Heart right ventricle (tissue), 16 donors: ENCODE measurements around the gene LRMDA. TPM values are rescaled to one million over a fixed set of nuclear protein-coding genes. Genes with fewer than 3 reads are reported as not detected.

Experiments
- ATAC-seq, 8 donors: fragments of 200-7000 bp; cut with Tn5 transposase; one replicate each; pipeline ENCODE4 v1.9.1; 2020; ENCODE audit warnings: mild to moderate bottlenecking in 8 of 8, moderate library complexity in 8 of 8, moderate number of reproducible peaks in 1 of 8
- DNase-seq, 2 donors: peaks; one replicate each; pipeline ENCODE4 v3.0.0-alpha.2; 2020
- H3K27ac ChIP-seq, 10 donors: fragments of 200-600 bp; sonication (generic) in 2 of 10; one replicate each; pipeline versions ENCODE4 v1.5.0 to v1.8.0; 2020 to 2022; ENCODE audit warnings: mild to moderate bottlenecking in 3 of 10
- H3K27me3 ChIP-seq, 7 donors: fragments of 200-600 bp; one replicate each; pipeline ENCODE4 v1.8.0; 2021 to 2022; ENCODE audit warnings: mild to moderate bottlenecking in 2 of 7
- H3K36me3 ChIP-seq, 9 donors: fragments of 200-600 bp; sonication (generic) in 1 of 9; one replicate each; pipeline versions ENCODE4 v1.5.0 to v1.8.0; 2020 to 2022; ENCODE audit warnings: mild to moderate bottlenecking in 2 of 9
- H3K4me1 ChIP-seq, 9 donors: fragments of 200-600 bp; sonication (generic) in 1 of 9; one replicate each; pipeline versions ENCODE4 v1.5.0 to v1.8.0; 2020 to 2022; ENCODE audit warnings: mild to moderate bottlenecking in 4 of 9
- H3K4me3 ChIP-seq, 10 donors: fragments of 200-600 bp; sonication (generic) in 2 of 10; one replicate each; pipeline versions ENCODE4 v1.5.0 to v1.8.0; 2020 to 2022; ENCODE audit warnings: mild to moderate bottlenecking in 7 of 10, moderate library complexity in 2 of 10
- H3K9me3 ChIP-seq, 11 donors: fragments of 200-600 bp in 10 of 11; sonication (generic) in 2 of 11; one replicate each; pipeline versions ENCODE4 v1.5.0 to v1.8.0; 2013 to 2022; ENCODE audit warnings: mild to moderate bottlenecking in 2 of 11, control low read depth in 1 of 11, moderate library complexity in 1 of 11
- CTCF ChIP-seq, 9 donors: fragments of 200-600 bp; sonication (generic) in 2 of 9; IDR thresholded peaks; one replicate each; pipeline versions ENCODE4 v1.5.0 to v1.8.0; 2021 to 2022; ENCODE audit warnings: antibody characterized with exemption in 9 of 9, mild to moderate bottlenecking in 5 of 9, moderate library complexity in 1 of 9
- WGBS, 2 donors: extraction: QIAGEN DNeasy Blood & Tissue Kit; methylation state at CpG; one replicate each; pipeline ENCODE4 v1.1.7; 2013; ENCODE audit warnings: inconsistent platforms in 1 of 2; 5-methylcytosine and 5-hydroxymethylcytosine counted together
- intact Hi-C, 10 donors: fragments of 100-400 bp; cut with DNase I; formaldehyde crosslinking; loops; one replicate each; pipeline versions ENCODE4 v1.11.1 to v1.14.2; 2022
- polyA plus RNA-seq, 2 donors: library from polyadenylated mRNA; stranded (reverse); fragments of 200-250 nt; gene quantifications; one replicate each; pipeline ENCODE4 v1.2.3, GENCODE V29; 2013
- total RNA-seq, 10 donors: library from RNA; stranded (reverse); fragmentation: NEBNext Ultra II Directional in 3 of 10; extraction: Animal tissue kit (Norgen Biotek cat#: 25700) in 3 of 10; gene quantifications; one replicate each; pipeline versions ENCODE4 v1.2.1 to v1.2.4, GENCODE V29; 2021 to 2023
- donor health status: Arrhythmogenic right ventricular cardiomyopathy.
- donor health status: ischemic (EF 13 %, LVEDD 7.1; RV severe dilation, severe dysfunction).
- donor health status: healthy with polysubstance abuse.
- donor health status: DM: no; HTN: yes; CAD: no.
- donor health status: DM: no; HTN: no; CAD: no.
- donor health status: ischemic (EF 25% LVEDD 6.9; RV normal size, moderate dysfunction).
- donor health status: ischemic (EF 25% LVEDD 5.7; RV mildly dilated, moderate dysfunction).
- donor health status: healthy.
- donor health status: DM: yes; HTN: yes; CAD: no.
- donor health status: Ischemic cardiomyopathy.
- donor health status: ischemic (EF 35%, LVEDD 5.7; RV mildly dilated, moderate dysfunction).
- donor health status: nonischemic (EF 11% LVEDD 7.7; RV severe dilation, severe dysfunction).
- donor health status: DM: yes; HTN: yes; CAD: no.
- donor health status: PGD.
- donor health status: ischemic (EF 29% LVEDD 5.4; RV normal size, mild dysfunction).
- donor health status: nonischemic (EF 23%, LVEDD 6.1; RV moderate dilation, normal function).

The LRMDA gene
- total and polyA plus RNA-seq, 12 donors: 4.0 to 59.8 (median 12.7) TPM

- intact Hi-C loops: no loop called here
- H3K4me1 ChIP-seq: no peaks in the 10 kb centered on the region
- ATAC-seq: no peak
Observed at GRCh38 chr10:75640803-75641202, 209.4 kb downstream of the LRMDA start.

GRCh38 chr10:75643405-75643804 lies 212.0 kb downstream of the LRMDA start:
- WGBS, 2 donors: 97 to 98% methylated on average over 2 of the region's 2 CpGs

More at GRCh38 chr10:75640803-75641202, 209.4 kb downstream of the LRMDA start:
- Histone ChIP-seq H3K27me3 (no peaks in the 10 kb centered on the region), H3K4me3 (no peak overlapping the region), H3K9me3 (no peaks in the 10 kb centered on the region), H3K36me3 (no peaks in the 10 kb centered on the region), H3K27ac (no peak overlapping the region)
- no peak for DNase-seq
- TF ChIP-seq CTCF (IDR thresholded peaks at IDR 0.05): no peak
- 98 to 100% methylated on average over 1 of the region's 1 CpG for WGBS, 2 donors

GRCh38 chr10:75643944-75644692 lies 212.7 kb downstream of the LRMDA start:
- Histone ChIP-seq H3K4me3 (no peak overlapping the region), H3K9me3 (no peaks in the 10 kb centered on the region), H3K36me3 (no peaks in the 10 kb centered on the region), H3K4me1 (peaks cover 0 to 13% (median 0%) of the 10 kb centered on the region in 9 donors), H3K27ac (no peak overlapping the region), H3K27me3 (no peaks in the 10 kb centered on the region)
- intact Hi-C loops: no loop called here
- no peak for TF ChIP-seq CTCF (IDR thresholded peaks at IDR 0.05)
- 70 to 71% methylated on average over 5 of the region's 5 CpGs for WGBS, 2 donors
- no peak for ATAC-seq
- no peak for DNase-seq

More at GRCh38 chr10:75643405-75643804, 212.0 kb downstream of the LRMDA start:
- Histone ChIP-seq H3K9me3 (no peaks in the 10 kb centered on the region), H3K4me3 (no peak overlapping the region), H3K4me1 (peaks cover 0 to 6% (median 0%) of the 10 kb centered on the region in 9 donors), H3K36me3 (no peaks in the 10 kb centered on the region), H3K27ac (no peak overlapping the region), H3K27me3 (no peaks in the 10 kb centered on the region)
- no peak for ATAC-seq
- intact Hi-C loops: no loop called here
- TF ChIP-seq CTCF (IDR thresholded peaks at IDR 0.05): no peak
- DNase-seq: no peak

GRCh38 chr10:75645704-75646103 lies 214.3 kb downstream of the LRMDA start:
- Histone ChIP-seq H3K27ac (no peak overlapping the region), H3K27me3 (no peaks in the 10 kb centered on the region), H3K9me3 (no peaks in the 10 kb centered on the region), H3K4me1 (peaks cover 0 to 18% (median 0%) of the 10 kb centered on the region in 9 donors), H3K36me3 (no peaks in the 10 kb centered on the region), H3K4me3 (no peak overlapping the region)
- WGBS, 2 donors: 88 to 98% methylated on average over 1 of the region's 1 CpG
- intact Hi-C loops: no loop called here
- ATAC-seq: no peak
- TF ChIP-seq CTCF (IDR thresholded peaks at IDR 0.05): no peak
- no peak for DNase-seq
